Endothelial cell of umbilical vein (primary cell): ENCODE data around the gene CENPF.

Experiments used
- EZH2 ChIP-seq: IDR thresholded peaks from 2 replicates; pipeline ENCODE4 v1.6.1; 2012; ENCODE audit warnings: borderline replicate concordance, low read depth, mild to moderate bottlenecking, moderate library complexity, low read length, inconsistent platforms; ENCODE audit not compliant: severe bottlenecking
- GATA2 ChIP-seq: IDR thresholded peaks from 2 replicates; pipeline ENCODE4 v1.7.0; 2011; ENCODE audit warnings: low read depth, mild to moderate bottlenecking, moderate library complexity, mixed read lengths, low read length; ENCODE audit not compliant: insufficient read length, insufficient read depth
- JUN ChIP-seq: IDR thresholded peaks from 2 replicates; pipeline ENCODE4 v1.6.1; 2011; ENCODE audit warnings: borderline replicate concordance, low read depth; ENCODE audit not compliant: insufficient read length, insufficient read depth
- MYC ChIP-seq: IDR thresholded peaks from one replicate; pipeline ENCODE4 v1.6.1; 2011; ENCODE audit warnings: mild to moderate bottlenecking, low read depth, low read length
- POLR2A ChIP-seq: IDR thresholded peaks from 2 replicates; pipeline ENCODE4 v1.6.1; 2012; ENCODE audit warnings: low read depth, mild to moderate bottlenecking, control low read depth, low read length
- POLR2AphosphoS5 ChIP-seq: IDR thresholded peaks from 2 replicates; pipeline ENCODE4 v1.6.1; 2012; ENCODE audit warnings: low read depth, mild to moderate bottlenecking, control low read depth, low read length, moderate library complexity; ENCODE audit not compliant: insufficient read depth
- TF ChIP-seq, protein P1 (sequence below), 2 donors: IDR thresholded peaks; 1 replicate in 1 of 2; 2 replicates in 1 of 2; pipeline ENCODE4 v1.5.1; 2011; ENCODE audit warnings: low read length in 2 of 2, mild to moderate bottlenecking in 2 of 2, moderate library complexity in 2 of 2, control low read depth in 1 of 2, inconsistent platforms in 1 of 2, low read depth in 1 of 2; ENCODE audit not compliant: insufficient read depth in 1 of 2; ENCODE audit errors: extremely low read depth in 1 of 2
- TF ChIP-seq, protein P2 (sequence below): IDR thresholded peaks from 2 replicates; pipeline ENCODE4 v1.6.1; 2011; ENCODE audit not compliant: insufficient read depth, insufficient read length

DNA sequence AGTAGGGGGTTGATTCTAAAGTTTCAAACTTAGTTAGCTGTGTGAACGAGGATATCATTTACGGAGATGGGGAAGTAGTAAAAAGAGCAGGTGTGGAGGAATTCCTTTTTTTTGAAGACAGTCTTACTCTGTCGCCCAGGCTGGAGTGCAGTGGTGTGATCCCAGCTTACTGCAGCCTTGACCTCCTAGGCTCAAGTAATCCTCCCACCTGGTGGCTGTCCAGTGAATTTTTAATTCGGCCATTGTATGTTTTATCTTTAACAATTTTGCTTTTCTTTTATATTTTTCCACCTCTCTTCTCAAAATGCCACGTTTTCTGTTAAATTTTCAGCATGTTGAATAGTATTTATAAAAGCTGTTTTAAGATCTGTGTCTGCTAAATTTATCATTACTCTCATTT lies 12.3 kb upstream of the CENPF start:
- TF ChIP-seq, protein P1, sequence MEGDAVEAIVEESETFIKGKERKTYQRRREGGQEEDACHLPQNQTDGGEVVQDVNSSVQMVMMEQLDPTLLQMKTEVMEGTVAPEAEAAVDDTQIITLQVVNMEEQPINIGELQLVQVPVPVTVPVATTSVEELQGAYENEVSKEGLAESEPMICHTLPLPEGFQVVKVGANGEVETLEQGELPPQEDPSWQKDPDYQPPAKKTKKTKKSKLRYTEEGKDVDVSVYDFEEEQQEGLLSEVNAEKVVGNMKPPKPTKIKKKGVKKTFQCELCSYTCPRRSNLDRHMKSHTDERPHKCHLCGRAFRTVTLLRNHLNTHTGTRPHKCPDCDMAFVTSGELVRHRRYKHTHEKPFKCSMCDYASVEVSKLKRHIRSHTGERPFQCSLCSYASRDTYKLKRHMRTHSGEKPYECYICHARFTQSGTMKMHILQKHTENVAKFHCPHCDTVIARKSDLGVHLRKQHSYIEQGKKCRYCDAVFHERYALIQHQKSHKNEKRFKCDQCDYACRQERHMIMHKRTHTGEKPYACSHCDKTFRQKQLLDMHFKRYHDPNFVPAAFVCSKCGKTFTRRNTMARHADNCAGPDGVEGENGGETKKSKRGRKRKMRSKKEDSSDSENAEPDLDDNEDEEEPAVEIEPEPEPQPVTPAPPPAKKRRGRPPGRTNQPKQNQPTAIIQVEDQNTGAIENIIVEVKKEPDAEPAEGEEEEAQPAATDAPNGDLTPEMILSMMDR (IDR thresholded peaks at IDR 0.05; ENCODE audit: extremely low read depth in 1 of 2, insufficient read depth in 1 of 2, low read depth in 1 of 2, low read length in 2 of 2) = peak in 1 of 2 donors; percentile 5
- TF ChIP-seq POLR2A = no peak
- TF ChIP-seq EZH2 = no peak
- no peak for TF ChIP-seq JUN
- TF ChIP-seq MYC = no peak
- no peak for TF ChIP-seq POLR2AphosphoS5
- TF ChIP-seq, protein P2, sequence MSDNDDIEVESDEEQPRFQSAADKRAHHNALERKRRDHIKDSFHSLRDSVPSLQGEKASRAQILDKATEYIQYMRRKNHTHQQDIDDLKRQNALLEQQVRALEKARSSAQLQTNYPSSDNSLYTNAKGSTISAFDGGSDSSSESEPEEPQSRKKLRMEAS = no peak
- TF ChIP-seq GATA2 = no peak
